HEK293T (cell line): ENCODE results near the gene VDR.

Experiments used
- CTCF ChIA-PET: fragments of 350-600 bp; formaldehyde crosslinking; extraction: SDS; loops from one replicate; lab custom pipeline; 2021; ENCODE audit warnings: antibody characterized with exemption, inconsistent platforms; lab: Yijun Ruan, JAX
- POLR2A ChIA-PET: fragments of 350-600 bp; formaldehyde crosslinking; extraction: SDS; loops from one replicate; lab custom pipeline; 2020; ENCODE audit warnings: antibody characterized with exemption, inconsistent platforms; lab: Yijun Ruan, JAX
- DNase-seq: peaks from one replicate; pipeline ENCODE4 v3.0.0; 2012; ENCODE audit warnings: mixed read lengths; ENCODE audit errors: extremely low spot score
- ARNT ChIP-seq: fragments of 450-650 bp; IDR thresholded peaks from 2 replicates; pipeline ENCODE4 v1.6.1; 2017; ENCODE audit warnings: mild to moderate bottlenecking
- BHLHE40 ChIP-seq: fragments of 450-650 bp; IDR thresholded peaks from 2 replicates; pipeline ENCODE4 v1.6.1; 2016; ENCODE audit warnings: mild to moderate bottlenecking, moderate library complexity, borderline replicate concordance
- CTBP1 ChIP-seq: fragments of 450-650 bp; IDR thresholded peaks from 2 replicates; pipeline ENCODE4 v1.6.1; 2016; ENCODE audit warnings: borderline replicate concordance
- ELF4 ChIP-seq: fragments of 450-650 bp; IDR thresholded peaks from 2 replicates; pipeline ENCODE4 v1.6.1; 2017; ENCODE audit warnings: antibody characterized with exemption
- FOXA1 ChIP-seq: fragments of 450-650 bp; IDR thresholded peaks from 2 replicates; pipeline ENCODE4 v1.6.1; 2016; ENCODE audit warnings: mild to moderate bottlenecking
- FOXK2 ChIP-seq: fragments of 450-650 bp; IDR thresholded peaks from 2 replicates; pipeline ENCODE4 v1.6.1; 2016; ENCODE audit warnings: mild to moderate bottlenecking
- FOXM1 ChIP-seq: fragments of 450-650 bp; IDR thresholded peaks from 2 replicates; pipeline ENCODE4 v1.6.1; 2017; ENCODE audit warnings: mild to moderate bottlenecking, borderline replicate concordance
- HDGF ChIP-seq: fragments of 450-650 bp; IDR thresholded peaks from 2 replicates; pipeline ENCODE4 v1.6.1; 2017; ENCODE audit warnings: antibody characterized with exemption, borderline replicate concordance
- L3MBTL2 ChIP-seq: fragments of 450-650 bp; conservative IDR thresholded peaks from 2 replicates; pipeline ENCODE4 v1.6.1; 2016; ENCODE audit warnings: mild to moderate bottlenecking
- LEF1 ChIP-seq: fragments of 450-650 bp; IDR thresholded peaks from 2 replicates; pipeline ENCODE4 v1.6.1; 2017; ENCODE audit warnings: mild to moderate bottlenecking, borderline replicate concordance
- NFRKB ChIP-seq: fragments of 450-650 bp; IDR thresholded peaks from 2 replicates; pipeline ENCODE4 v1.6.1; 2016; ENCODE audit warnings: mild to moderate bottlenecking, moderate library complexity
- PKNOX1 ChIP-seq: fragments of 450-650 bp; IDR thresholded peaks from 2 replicates; pipeline ENCODE4 v1.6.1; 2016
- SP1 ChIP-seq: fragments of 450-650 bp; IDR thresholded peaks from 2 replicates; pipeline ENCODE4 v1.6.1; 2017
- SUZ12 ChIP-seq: fragments of 450-650 bp; IDR thresholded peaks from 2 replicates; pipeline ENCODE4 v1.6.1; 2016; ENCODE audit warnings: mild to moderate bottlenecking
- TARDBP ChIP-seq: fragments of 450-650 bp; IDR thresholded peaks from 2 replicates; pipeline ENCODE4 v1.6.1; 2016
- ZNF384 ChIP-seq: fragments of 450-650 bp; IDR thresholded peaks from 2 replicates; pipeline ENCODE4 v1.6.1; 2016

The VDR gene

GRCh38 chr12:47824198-47824597 lies 80.6 kb downstream of the VDR start:
- TF ChIP-seq ELF4 (no peak), ARNT (no peak), ZNF384 (no peak), LEF1 (no peak), FOXM1 (no peak), PKNOX1 (no peak), NFRKB (no peak)
- DNase-seq = no peak
- POLR2A ChIA-PET = no interaction called here
- CTCF ChIA-PET = interaction anchor here (1.6 kb wide), 1 partner anchor 13 kb away, joined by 7 read pairs; no protein-coding TSS in a partner anchor

GRCh38 chr12:47823422-47824086 lies 81.2 kb downstream of the VDR start:
- ChIA-PET POLR2A (no interaction called here), CTCF (interaction anchor here (1.2 to 1.7 kb wide), 2 partner anchors 14 to 15 kb away, joined by 3 to 5 read pairs; no protein-coding TSS in a partner anchor)
- TF ChIP-seq L3MBTL2 (no peak), FOXM1 (no peak), SUZ12 (no peak), SP1 (no peak), PKNOX1 (no peak), CTBP1 (no peak), LEF1 (no peak), ZNF384 (no peak), FOXK2 (no peak), ELF4 (no peak), FOXA1 (no peak)

GRCh38 chr12:47822863-47823262 lies 81.9 kb downstream of the VDR start:
- TF ChIP-seq ELF4 (no peak), HDGF (no peak), FOXK2 (no peak), LEF1 (no peak), L3MBTL2 (no peak), ARNT (no peak), CTBP1 (no peak), FOXM1 (no peak)

More at GRCh38 chr12:47823422-47824086, 81.2 kb downstream of the VDR start:
- no peak for DNase-seq

GRCh38 chr12:47822401-47822800 lies 82.4 kb downstream of the VDR start:
- POLR2A ChIA-PET = interaction anchor here (2.7 kb wide), 1 partner anchor 9 kb away, joined by 14 read pairs; no protein-coding TSS in a partner anchor
- TF ChIP-seq HDGF (no peak), FOXK2 (no peak), SP1 (no peak), BHLHE40 (no peak), ARNT (no peak), SUZ12 (no peak), FOXA1 (no peak), PKNOX1 (no peak), CTBP1 (no peak), TARDBP (no peak), ELF4 (no peak), LEF1 (no peak)
- DNase-seq = no peak
- CTCF ChIA-PET = interaction anchor here (0.6 to 1.7 kb wide), 5 partner anchors 13 to 126 kb away, joined by 3 to 5 read pairs (median 3); no protein-coding TSS in a partner anchor

More at GRCh38 chr12:47822863-47823262, 81.9 kb downstream of the VDR start:
- DNase-seq = no peak
- CTCF ChIA-PET = interaction anchor here (0.6 to 1.7 kb wide), 4 partner anchors 13 to 125 kb away, joined by 3 to 5 read pairs (median 3); no protein-coding TSS in a partner anchor
- POLR2A ChIA-PET = interaction anchor here (2.7 kb wide), 1 partner anchor 10 kb away, joined by 14 read pairs; no protein-coding TSS in a partner anchor

- TF ChIP-seq BHLHE40 = no peak
- TF ChIP-seq FOXM1 = no peak
- TF ChIP-seq FOXA1 = no peak
- no peak for TF ChIP-seq SP1
- no peak for TF ChIP-seq FOXK2
- no peak for TF ChIP-seq SUZ12
- TF ChIP-seq HDGF = no peak
- TF ChIP-seq PKNOX1 = no peak
- TF ChIP-seq NFRKB = no peak
- no peak for TF ChIP-seq ARNT
- no peak for TF ChIP-seq L3MBTL2
- TF ChIP-seq TARDBP = no peak
- no peak for TF ChIP-seq ZNF384
- TF ChIP-seq LEF1 = no peak
- TF ChIP-seq CTBP1 = no peak
- no peak for TF ChIP-seq ELF4
- ChIA-PET CTCF (interaction anchor here (1.4 kb wide), 1 partner anchor 8 kb away, joined by 3 read pairs; no protein-coding TSS in a partner anchor), POLR2A (interaction anchor here (1.1 to 3.0 kb wide), 4 partner anchors 8 to 115 kb away, joined by 4 to 14 read pairs (median 8); partner anchors contain the start of gene RPAP3)
Measured at GRCh38 chr12:47821346-47821706, 83.5 kb downstream of the VDR start.

More at GRCh38 chr12:47821346-47821706, 83.5 kb downstream of the VDR start:
- DNase-seq = no peak
